GM06990 (cell line): Measurements from ENCODE around the gene HRG.

Experiments
- DNase-seq: peaks from one replicate; pipeline ENCODE4 v3.0.0-alpha.2; 2011; ENCODE audit not compliant: insufficient read length; ENCODE audit errors: extremely low read depth
- H3K27me3 ChIP-seq: replicated peaks from 2 replicates; pipeline ENCODE4 v1.6.0; 2011; ENCODE audit warnings: low read length; ENCODE audit not compliant: control insufficient read depth, insufficient read depth
- H3K36me3 ChIP-seq: 2 replicates; pipeline ENCODE4 v1.5.1; 2011; ENCODE audit warnings: low read length; ENCODE audit not compliant: control insufficient read depth, insufficient read depth
- H3K4me3 ChIP-seq: replicated peaks from 2 replicates; pipeline ENCODE4 v1.5.1; 2011; ENCODE audit warnings: low read depth, mild to moderate bottlenecking, control low read depth, low read length
- TF ChIP-seq, protein P1 (sequence below): IDR thresholded peaks from 2 replicates; pipeline ENCODE4 v1.5.1; 2011; ENCODE audit warnings: low read length, control low read depth, mild to moderate bottlenecking, inconsistent platforms; ENCODE audit not compliant: insufficient read depth, poor library complexity, severe bottlenecking

The HRG gene

DNA sequence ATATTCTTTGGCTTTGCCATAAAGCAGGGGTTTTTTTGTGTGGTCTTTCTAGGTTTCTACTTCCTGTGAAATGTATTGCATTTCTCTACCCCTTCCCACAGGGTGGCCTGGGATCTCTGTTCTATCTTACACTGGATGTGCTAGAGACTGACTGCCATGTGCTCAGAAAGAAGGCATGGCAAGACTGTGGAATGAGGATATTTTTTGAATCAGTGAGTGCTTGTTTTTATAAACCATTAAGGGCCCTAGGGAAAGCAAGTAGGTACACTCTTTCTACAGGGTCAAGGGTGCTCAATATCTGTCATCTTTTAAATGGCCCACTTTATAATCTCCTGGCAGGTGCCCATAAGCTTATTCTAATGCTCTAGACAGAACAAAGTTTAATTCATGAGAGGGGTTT, 24.9 kb upstream of the HRG start:
- no peak overlapping the region for H3K4me3 ChIP-seq
- H3K27me3 ChIP-seq: peaks cover 2% of the 10 kb centered on the region
- H3K36me3 ChIP-seq: no peaks in the 10 kb centered on the region
- TF ChIP-seq, protein P1, sequence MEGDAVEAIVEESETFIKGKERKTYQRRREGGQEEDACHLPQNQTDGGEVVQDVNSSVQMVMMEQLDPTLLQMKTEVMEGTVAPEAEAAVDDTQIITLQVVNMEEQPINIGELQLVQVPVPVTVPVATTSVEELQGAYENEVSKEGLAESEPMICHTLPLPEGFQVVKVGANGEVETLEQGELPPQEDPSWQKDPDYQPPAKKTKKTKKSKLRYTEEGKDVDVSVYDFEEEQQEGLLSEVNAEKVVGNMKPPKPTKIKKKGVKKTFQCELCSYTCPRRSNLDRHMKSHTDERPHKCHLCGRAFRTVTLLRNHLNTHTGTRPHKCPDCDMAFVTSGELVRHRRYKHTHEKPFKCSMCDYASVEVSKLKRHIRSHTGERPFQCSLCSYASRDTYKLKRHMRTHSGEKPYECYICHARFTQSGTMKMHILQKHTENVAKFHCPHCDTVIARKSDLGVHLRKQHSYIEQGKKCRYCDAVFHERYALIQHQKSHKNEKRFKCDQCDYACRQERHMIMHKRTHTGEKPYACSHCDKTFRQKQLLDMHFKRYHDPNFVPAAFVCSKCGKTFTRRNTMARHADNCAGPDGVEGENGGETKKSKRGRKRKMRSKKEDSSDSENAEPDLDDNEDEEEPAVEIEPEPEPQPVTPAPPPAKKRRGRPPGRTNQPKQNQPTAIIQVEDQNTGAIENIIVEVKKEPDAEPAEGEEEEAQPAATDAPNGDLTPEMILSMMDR: no peak
- DNase-seq: no peak

DNA sequence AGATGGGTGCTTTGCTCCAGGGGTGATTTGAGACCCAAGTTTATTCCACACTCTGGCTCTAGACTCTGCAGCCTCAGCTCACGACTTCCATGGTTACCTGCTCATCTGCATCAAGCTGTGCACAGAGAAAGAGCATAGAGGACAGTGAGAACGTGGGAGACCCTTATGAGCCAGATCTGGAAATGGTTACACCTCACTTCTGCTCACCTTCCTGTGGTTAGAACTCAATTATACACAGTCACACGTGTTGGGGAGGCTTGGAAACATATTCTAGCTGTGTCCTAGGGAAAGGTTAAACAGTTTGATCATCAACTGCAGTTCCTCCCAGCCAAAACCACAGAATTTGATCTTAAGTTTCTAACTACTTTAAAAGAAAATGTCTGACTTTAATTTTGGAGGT, 23.8 kb upstream of the HRG start:
- no peaks in the 10 kb centered on the region for H3K36me3 ChIP-seq
- no peak for DNase-seq
- H3K27me3 ChIP-seq: peaks cover 1% of the 10 kb centered on the region
- TF ChIP-seq, protein P1: no peak
- no peak overlapping the region for H3K4me3 ChIP-seq

DNA sequence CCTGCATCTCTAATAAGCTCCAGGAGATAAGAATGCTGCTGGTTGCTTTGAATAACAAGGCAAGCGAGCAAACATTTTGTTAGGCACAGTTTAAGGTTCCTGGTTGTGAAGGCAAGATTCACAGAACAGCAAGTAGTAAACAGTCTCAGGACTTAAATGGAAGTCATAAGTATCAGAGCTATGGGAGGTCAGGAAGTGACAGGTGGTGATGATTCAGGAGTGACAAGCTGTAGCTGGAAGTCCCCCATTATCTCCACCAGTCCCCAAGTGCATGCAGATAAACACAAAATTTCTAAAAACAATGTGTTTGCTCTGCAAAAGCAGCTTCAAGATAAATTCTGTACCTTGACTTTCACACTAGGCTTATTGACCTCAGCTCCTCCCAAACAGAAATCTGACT, 22.3 kb upstream of the HRG start:
- Histone ChIP-seq H3K27me3 (no peaks in the 10 kb centered on the region), H3K36me3 (no peaks in the 10 kb centered on the region), H3K4me3 (no peak overlapping the region)
- DNase-seq: no peak
- TF ChIP-seq, protein P1: no peak

DNA sequence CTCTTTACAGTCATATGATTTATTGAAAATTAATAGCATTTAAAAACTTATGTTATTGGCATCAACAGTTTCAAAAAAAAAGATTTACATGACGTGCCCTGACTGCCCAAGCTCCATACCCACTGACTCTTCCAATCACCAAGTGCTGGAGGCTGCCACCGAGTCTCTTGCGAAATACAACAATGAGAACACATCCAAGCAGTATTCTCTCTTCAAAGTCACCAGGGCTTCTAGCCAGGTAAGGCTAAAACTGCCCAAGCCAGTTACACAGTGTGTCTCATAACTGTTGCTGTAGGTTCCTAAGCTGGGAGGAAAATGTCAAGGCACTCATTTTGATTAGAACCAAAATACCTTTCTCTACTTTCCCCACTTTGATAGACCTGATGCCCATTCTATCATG, 21.1 kb upstream of the HRG start:
- Histone ChIP-seq H3K27me3 (no peaks in the 10 kb centered on the region), H3K4me3 (no peak overlapping the region), H3K36me3 (no peaks in the 10 kb centered on the region)
- TF ChIP-seq, protein P1: no peak
- DNase-seq: no peak

DNA sequence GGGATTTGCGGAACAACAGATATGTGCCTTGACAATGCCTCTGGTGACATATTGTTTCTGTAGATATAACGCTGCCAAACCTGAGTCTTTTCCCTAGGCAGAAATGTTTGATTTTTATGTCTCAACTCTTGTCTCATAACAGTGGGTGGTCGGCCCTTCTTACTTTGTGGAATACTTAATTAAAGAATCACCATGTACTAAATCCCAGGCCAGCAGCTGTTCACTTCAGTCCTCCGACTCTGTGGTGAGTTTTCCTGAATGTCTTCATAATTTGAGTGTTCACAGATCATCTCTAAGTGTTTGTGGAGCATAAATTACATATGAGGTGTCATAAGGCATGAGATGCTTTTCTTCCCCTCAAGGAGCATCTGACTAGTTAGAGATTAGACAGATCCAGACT, 19.7 kb upstream of the HRG start:
- TF ChIP-seq, protein P1: no peak
- Histone ChIP-seq H3K27me3 (no peaks in the 10 kb centered on the region), H3K4me3 (no peak overlapping the region), H3K36me3 (no peaks in the 10 kb centered on the region)
- DNase-seq: no peak

DNA sequence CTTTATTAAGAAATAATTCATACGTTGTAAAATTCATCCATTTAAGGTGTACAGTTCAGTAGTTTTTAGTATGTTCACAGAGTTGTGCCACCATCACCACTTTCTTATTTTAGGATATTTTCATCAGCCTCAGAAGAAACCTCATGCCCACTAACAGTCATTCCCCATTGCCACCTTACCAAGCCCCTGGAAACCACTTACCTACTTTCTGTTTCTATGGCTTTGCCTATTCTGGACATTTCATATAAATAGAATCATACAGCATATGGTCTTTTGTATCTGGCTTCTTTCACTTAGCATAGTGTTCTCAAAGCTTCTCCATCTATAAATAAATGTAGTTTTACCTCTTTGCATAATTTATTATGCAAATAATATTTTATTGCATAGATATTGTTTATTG, 19.0 kb upstream of the HRG start:
- H3K27me3 ChIP-seq: no peaks in the 10 kb centered on the region
- H3K36me3 ChIP-seq: no peaks in the 10 kb centered on the region
- no peak overlapping the region for H3K4me3 ChIP-seq
- TF ChIP-seq, protein P1: no peak
- DNase-seq: no peak
